GM23338 (cell line): Measurements from ENCODE around the gene NUMBL.

Source experiments
- CREB1 ChIP-seq: fragments of 250-450 bp; sonication (Bioruptor Pico); IDR thresholded peaks from 2 replicates; pipeline ENCODE4 v1.5.0; 2020; ENCODE audit warnings: low read depth, mild to moderate bottlenecking, moderate library complexity
- CTCF ChIP-seq, 2 experiments: fragments of 200-600 bp in 1 of 2; sonication (generic) in 1 of 2; conservative IDR thresholded peaks; 2 replicates each; pipeline versions ENCODE4 v1.5.1 to v1.6.1; 2016 to 2017; ENCODE audit warnings: antibody characterized with exemption in 2 of 2, low read depth in 2 of 2, mild to moderate bottlenecking in 2 of 2, moderate library complexity in 1 of 2
- EZH2 ChIP-seq: fragments of 200-600 bp; sonication (generic); IDR thresholded peaks from one replicate; pipeline ENCODE4 v1.8.0; 2017; ENCODE audit warnings: antibody characterized with exemption, mild to moderate bottlenecking, low read depth; ENCODE audit not compliant: unreplicated experiment
- EZH2phosphoT487 ChIP-seq: fragments of 200-600 bp; sonication (generic); IDR thresholded peaks from one replicate; pipeline ENCODE4 v1.8.1; 2018; ENCODE audit warnings: antibody characterized with exemption; ENCODE audit not compliant: unreplicated experiment
- JUNB ChIP-seq: IDR thresholded peaks from one replicate; pipeline ENCODE4 v1.6.1; 2016; ENCODE audit warnings: antibody characterized with exemption; ENCODE audit not compliant: unreplicated experiment
- POLR2AphosphoS5 ChIP-seq: IDR thresholded peaks from 2 replicates; pipeline ENCODE4 v1.6.1; 2016; ENCODE audit warnings: antibody characterized with exemption, low read depth
- TF ChIP-seq, protein P1 (sequence below): IDR thresholded peaks from one replicate; pipeline ENCODE4 v1.6.1; 2018; ENCODE audit warnings: antibody characterized with exemption; ENCODE audit not compliant: unreplicated experiment

DNA sequence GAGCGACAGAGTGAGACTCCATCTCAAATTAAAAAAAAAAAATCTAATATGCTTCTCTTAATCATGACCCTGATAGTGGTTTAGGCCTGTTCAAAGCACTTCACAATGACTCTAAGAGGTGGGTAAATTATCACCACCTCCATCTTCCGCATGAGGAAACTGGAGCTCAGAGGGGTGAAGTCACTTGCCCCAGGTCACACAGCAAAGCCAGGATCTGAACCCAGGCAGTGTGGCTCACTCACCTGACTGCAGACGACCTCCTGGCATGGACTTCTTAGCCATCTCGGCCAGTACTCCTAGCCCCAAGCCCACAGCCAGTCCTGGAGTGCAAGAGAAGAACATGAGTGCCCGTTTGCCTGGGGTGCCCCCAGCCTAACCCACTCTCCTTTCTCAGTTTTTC, 19.4 kb upstream of the NUMBL start:
- TF ChIP-seq CTCF (conservative IDR thresholded peaks at IDR 0.05; ENCODE audit: low read depth in 2 of 2) (no peak), EZH2 (no peak), EZH2phosphoT487 (no peak), POLR2AphosphoS5 (no peak), CREB1 (CRISPR knock-in tag) (no peak), JUNB (no peak)
- TF ChIP-seq, protein P1, sequence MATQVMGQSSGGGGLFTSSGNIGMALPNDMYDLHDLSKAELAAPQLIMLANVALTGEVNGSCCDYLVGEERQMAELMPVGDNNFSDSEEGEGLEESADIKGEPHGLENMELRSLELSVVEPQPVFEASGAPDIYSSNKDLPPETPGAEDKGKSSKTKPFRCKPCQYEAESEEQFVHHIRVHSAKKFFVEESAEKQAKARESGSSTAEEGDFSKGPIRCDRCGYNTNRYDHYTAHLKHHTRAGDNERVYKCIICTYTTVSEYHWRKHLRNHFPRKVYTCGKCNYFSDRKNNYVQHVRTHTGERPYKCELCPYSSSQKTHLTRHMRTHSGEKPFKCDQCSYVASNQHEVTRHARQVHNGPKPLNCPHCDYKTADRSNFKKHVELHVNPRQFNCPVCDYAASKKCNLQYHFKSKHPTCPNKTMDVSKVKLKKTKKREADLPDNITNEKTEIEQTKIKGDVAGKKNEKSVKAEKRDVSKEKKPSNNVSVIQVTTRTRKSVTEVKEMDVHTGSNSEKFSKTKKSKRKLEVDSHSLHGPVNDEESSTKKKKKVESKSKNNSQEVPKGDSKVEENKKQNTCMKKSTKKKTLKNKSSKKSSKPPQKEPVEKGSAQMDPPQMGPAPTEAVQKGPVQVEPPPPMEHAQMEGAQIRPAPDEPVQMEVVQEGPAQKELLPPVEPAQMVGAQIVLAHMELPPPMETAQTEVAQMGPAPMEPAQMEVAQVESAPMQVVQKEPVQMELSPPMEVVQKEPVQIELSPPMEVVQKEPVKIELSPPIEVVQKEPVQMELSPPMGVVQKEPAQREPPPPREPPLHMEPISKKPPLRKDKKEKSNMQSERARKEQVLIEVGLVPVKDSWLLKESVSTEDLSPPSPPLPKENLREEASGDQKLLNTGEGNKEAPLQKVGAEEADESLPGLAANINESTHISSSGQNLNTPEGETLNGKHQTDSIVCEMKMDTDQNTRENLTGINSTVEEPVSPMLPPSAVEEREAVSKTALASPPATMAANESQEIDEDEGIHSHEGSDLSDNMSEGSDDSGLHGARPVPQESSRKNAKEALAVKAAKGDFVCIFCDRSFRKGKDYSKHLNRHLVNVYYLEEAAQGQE, result no peak
